NCI-H510A treated with DMSO at 0.1 percent for 48 hours (cell line): ENCODE results near the gene TAS2R60.
"Not testable (repeated sequence)": the region's sequence is repeated elsewhere in the genome, so short reads cannot be mapped to it uniquely, and the experiment has no call there.

Experiments
- DNase-seq: peaks from one replicate; lab custom pipeline; 2025; lab: John Stamatoyannopoulos, UW

TAS2R60 gene

DNA sequence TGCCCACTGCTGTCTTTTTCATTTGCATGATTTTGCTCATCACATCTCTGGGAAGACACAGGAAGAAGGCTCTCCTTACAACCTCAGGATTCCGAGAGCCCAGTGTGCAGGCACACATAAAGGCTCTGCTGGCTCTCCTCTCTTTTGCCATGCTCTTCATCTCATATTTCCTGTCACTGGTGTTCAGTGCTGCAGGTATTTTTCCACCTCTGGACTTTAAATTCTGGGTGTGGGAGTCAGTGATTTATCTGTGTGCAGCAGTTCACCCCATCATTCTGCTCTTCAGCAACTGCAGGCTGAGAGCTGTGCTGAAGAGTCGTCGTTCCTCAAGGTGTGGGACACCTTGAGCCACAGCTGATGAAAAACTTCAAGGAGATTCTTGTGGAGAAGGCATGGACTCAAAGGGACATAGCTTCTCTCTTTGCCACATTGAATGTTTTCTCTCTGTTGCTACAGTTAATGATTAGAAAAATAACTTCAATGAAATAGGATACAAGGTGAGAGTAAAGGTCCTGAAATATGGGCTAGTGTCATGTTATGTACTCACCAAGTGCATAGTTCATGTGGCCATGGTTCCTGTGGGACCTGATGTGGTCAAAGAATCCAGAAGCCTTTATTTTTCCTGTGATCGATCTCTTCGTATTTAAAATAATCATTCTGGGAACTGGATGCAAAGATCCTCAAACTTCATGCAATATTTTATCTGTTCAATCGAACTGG is 970 bp downstream of the TAS2R60 start:
- no peak for DNase-seq

DNA sequence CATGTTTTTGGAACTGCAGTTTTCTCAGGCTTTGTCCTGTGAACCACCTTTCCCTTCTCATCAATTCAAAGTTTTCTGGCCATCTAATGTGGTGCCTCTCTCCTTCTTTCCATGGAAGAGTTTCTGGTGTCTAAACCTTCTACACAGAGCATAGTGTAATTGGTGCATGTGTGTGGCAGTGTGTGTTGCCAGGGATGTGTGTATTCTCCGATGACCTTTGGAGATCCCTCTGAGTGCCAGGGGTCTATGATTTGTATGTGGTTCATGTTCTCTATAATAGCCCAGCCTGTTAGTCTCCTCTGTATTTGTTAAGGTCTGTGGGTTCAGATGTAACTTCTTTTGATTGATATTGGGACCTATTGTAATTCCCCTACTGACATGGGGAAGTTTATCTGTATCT is 1.5 kb downstream of the TAS2R60 start:
- no peak for DNase-seq

DNA sequence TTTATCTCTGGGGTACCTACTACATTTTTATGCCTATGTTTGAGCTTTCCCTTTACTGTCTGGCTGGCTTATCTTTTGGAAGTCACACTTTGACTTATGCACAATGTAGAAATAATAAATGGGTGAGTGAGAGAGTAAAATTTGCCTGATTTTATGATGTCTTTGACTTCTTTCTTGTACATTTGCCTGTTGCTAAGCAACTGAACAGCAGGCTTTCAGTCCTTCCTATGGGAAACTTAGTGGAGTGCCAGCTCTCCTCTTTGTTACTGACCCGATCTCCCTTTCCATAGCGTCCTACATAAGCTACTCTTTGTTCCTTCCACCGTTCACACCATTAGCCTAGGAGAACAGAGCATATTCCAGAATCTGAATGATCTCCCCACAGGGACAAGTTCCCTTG is 4.2 kb downstream of the TAS2R60 start:
- no peak for DNase-seq

DNA sequence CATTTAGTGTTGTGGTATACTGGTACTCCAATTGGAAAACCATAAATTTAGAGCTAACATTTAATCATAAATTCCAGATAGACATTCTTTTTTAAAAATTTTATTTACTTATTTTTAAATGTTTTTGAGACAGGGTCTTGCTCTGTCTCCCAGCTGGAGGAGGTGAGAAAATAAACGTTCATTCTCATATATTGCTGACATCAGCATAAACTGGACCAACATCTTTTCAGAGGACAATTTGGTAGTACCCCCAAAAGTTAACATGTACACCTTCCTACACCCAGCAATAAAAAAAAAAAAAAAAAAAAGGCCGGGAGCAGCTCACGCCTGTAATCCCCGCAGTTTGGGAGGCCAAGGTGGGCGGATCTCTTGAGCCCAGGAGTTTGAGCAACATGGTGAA is 5.2 kb downstream of the TAS2R60 start:
- DNase-seq: no peak

DNA sequence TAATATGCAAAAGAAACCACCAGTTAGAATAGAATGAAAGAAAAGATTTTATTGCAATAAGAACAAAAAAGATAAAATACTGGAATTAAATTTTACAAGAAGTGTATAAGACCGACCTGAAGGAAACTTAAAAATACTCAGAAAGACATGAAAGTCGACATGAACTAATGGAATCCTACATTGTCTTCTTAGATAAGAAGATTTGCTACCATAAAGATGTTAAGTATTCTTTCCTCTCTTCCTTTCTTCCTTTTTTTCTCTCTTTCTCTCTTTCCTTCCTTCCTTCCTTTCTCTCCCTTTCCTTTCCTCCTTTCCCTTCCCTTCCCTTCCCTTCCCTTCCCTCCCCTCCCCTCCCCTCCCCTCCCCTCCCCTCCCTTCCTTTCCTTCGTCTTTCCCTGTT is 6.5 kb downstream of the TAS2R60 start:
- DNase-seq: no peak

DNA sequence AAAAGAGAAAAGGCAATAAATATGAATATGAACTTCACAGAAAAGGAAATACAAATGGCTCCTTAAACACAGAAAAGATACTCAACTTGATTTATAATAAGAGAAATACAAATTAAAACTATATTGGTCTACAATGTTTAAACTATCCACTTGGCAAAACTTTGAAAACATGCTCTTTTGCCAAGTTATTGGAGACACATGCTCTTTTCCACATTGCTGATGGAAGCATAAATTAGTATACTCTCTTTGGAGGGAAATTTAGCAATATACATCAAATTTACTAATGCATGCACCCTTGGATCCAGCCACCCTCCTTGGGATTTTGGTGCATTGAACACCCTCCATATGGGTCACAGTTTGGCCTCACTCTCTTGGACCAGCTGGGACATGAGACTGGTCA is 7.9 kb downstream of the TAS2R60 start:
- DNase-seq: no peak

DNA sequence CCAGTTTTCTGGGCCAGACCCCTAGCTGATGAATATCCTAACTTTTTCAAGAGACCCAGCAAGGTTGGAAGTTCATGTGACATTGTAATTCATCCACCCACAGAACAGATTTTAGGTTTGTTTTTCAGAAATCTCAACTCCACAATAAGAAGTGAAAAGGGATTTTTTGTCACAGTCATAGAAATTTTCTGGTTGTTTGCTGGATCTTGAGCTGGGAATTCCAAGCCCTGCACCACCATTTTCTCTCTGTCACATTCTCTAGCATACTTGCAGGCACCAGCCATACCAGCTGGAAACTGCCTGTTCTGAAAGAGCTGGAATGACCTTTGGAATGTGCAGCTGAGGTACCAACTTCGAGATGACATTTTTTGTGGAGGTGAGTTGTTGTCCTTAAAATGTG is 8.5 kb downstream of the TAS2R60 start:
- DNase-seq: no peak

DNA sequence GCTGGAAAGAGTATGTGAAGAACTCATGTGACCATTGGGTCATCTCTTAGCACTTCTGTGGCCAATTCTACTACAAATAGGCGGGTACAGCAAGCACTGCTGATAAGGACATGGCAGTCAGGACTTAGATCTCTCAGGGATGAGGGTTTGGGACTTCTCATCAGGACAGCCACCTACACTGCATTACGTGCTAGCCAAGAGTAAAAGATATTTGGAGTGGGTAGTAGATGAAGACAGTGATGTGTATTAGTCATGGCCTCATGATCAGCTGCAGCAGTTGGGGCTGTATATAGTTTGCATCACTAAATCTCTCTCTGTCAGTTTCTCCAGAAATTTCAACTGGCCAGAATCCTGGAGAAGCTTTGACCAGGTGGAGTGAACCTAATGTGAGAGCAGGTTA is 9.2 kb downstream of the TAS2R60 start:
- no peak for DNase-seq

DNA sequence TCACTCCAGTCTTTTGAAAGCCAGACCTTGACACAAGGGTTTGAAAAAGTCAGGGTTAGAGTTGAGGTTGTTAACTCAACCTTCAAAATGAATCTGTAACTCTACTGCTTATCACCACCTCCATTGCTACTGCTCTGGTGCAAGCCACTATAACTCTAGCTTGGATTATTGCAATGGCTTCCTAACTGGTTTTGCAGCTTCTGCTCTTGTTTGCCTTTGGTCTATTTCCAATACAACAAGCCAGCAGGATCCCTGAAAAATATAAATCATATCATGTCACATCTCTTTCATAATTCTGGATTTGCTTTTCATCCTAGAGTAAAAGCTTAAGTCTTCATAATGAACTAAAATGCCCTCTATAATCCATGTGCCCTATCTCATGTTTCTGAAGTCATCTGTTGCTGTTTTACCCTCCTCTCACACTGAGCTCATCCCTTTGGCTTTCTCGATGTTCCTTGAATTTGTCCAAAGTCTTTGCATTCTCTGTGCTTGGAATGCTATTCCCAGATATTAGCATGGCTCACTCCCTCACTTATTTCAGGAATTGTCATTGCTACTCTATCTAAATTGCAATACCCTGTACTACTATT is 10.9 kb downstream of the TAS2R60 start:
- no peak for DNase-seq

DNA sequence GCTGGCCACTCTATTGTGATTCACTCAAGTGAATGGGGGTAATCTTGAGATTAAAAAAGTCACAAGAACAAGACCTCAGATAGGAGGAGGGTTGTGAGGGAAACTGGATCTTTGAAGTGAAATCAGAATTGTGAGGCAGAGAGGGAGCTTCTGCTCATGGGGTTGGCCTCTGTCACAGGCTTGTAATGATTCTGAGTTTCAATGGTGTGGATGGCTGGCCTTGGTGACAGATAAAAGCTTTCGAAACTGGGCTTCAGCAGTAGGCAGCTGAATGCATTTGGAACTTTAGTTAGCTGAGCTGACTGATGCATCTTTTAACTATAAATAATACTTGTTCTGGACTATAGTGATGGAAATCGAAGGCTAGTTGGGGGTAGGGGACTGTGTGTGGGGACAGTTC is 12.2 kb downstream of the TAS2R60 start:
- DNase-seq: no peak

DNA sequence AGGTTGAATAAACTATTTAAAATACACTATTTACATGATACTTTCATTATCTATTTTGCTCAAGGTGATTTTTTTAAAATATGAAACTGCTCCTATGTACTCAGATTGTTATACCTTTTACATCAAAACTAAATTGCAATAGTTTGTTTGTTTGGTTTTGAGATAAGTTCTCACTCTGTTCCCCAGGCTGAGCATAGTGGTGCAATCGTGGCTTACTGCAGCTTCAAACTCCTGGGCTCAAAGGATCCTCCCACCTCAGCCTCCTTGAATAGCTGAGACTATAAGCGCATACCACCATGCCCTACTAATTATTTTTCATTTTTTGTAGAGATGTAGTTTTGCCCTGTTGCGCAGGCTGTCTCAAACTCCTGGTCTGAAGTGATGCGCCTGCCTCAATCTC is 12.7 kb downstream of the TAS2R60 start:
- DNase-seq: no peak

DNA sequence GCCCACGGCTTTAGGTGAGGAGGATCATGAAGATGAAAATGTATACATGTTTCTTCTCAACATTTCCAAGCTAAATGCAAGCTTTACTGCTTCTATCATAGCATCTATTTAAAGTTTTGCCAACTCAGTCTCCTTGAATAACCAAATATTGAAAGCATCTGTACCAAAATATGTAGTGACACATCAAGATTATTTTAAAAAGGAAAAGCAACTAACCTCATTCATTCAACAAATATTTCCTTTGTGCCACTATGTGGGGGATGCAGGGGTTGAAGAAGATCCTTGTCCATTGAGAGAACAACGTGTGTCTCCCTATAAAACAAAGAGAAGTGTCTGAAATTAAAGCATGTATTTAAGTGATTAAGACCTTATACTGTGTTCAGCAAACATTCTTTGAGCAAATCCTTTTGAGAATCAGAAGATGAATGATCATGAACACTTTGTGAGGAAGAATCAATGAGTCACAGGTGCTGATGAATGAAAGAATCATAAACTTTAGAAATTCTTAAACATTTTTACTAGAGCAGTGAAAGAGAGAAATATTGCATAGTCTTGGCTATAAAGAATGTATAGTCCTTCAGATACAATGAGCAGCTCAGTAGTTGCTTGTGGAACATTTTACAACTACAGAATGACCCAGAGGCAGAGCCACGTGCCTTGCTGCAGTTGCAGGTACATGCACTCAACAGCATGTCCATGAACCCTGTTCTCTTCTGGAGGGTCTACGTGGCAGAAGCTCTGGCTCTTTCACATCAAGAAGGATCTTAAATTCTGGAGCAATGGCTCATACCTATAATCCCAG is 13.9 kb downstream of the TAS2R60 start:
- no peak for DNase-seq

DNA sequence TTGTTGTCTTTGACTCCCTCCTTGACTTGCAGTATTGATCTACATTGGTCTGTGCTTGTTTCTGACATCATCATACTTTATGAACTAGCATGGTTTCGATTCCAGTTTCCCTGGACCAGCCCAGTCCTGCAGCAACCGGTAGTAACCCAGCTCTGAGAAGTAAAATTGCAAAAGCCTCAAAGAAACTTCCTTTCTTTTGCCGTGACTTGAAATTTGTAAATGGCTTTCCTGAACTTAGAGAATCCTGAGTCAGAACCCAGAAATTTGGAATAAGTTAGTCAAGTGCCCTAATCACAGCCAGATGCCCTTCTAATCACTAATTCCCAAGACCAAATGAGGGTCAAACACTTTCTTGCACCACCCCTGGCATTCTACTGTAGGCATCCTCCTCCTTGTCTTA is 15.0 kb downstream of the TAS2R60 start:
- DNase-seq: no peak

DNA sequence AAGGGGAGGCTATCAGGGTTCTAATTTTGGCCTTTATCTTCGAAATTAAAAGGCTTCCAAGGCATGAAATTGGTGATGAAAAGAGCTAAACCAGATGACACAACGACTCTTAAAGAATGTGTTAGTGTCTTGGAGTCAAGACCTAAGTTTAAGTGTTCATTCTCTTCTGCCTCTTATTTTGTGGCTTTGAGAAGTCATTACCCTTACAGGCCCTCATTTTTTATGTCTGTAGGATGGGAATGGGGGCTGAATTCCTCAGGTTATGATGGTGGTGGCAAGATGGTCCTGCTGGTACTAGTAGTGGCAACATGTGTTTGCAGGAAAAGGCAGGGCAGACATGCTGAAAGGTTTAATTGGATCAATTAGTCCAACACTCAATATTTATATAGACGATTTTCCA is 15.4 kb downstream of the TAS2R60 start:
- DNase-seq: no peak

DNA sequence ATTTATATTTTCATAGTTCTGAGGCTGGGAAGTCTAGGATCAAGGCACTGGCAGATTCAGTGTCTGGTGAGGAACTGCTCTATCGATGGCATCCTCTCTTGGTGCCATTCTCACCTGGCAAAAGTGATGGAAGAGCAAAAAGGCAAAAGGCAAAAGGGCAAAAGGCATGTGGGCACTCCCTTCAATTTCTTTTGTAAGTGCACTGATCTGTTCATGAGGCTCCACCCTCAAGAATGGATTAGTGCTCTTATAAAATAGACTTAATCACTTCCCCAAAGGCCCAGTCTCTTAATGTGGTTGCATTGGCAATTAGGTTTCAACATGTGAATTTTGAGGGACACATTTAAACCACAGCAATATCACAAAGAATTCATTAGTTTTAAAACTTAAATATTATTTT is 16.1 kb downstream of the TAS2R60 start:
- no peak for DNase-seq

DNA sequence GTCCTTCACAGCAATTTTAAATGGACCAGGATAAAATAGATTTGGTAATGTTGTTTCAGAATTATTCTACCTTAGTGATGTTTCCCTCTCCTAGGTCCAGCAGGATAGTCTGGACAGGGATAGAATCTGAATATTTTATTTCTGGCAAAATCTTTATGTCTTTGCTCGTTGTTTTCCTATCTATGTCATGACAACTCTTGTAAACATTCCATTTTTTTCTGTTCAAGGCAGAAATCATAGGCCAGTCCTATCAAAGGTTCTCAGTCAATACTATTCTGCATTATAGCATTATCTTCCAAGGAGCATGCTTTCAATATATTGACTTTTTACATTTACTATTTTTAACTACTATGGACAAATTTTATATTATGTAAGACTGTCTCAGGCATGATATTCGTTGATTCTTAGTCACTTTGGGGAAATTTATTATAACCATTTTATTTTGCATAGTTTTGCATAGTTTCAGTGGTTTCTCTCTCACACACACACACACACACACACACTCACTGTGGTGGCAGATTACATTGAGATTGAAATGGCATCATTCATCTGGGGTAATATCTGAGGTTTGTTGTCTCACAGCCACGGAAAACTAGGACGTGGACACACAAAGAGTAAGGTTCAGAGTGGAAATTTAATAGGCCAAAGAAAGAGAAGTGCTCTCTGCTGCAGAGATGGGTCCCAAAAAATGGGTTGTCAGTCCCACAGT is 17.2 kb downstream of the TAS2R60 start:
- no peak for DNase-seq

DNA sequence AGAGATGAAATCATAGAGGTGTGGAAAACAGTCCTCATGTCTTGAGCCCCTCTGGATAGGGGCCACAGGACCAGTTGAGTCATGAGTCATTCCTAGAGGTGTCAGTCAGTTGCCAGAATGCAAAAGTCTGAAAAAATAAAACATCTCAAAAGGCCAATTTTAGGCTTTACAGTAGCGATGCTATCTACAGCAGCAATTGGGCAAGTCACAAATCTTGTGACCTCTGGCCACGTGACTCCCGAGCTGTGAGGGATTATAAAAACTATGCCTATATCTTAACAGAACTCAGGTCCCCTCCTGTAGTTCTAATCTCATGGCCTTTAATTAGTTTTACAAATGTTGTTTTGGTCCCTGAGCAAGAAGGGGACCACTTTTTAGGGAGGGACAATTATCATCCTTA is 18.8 kb downstream of the TAS2R60 start:
- DNase-seq: no peak

DNA sequence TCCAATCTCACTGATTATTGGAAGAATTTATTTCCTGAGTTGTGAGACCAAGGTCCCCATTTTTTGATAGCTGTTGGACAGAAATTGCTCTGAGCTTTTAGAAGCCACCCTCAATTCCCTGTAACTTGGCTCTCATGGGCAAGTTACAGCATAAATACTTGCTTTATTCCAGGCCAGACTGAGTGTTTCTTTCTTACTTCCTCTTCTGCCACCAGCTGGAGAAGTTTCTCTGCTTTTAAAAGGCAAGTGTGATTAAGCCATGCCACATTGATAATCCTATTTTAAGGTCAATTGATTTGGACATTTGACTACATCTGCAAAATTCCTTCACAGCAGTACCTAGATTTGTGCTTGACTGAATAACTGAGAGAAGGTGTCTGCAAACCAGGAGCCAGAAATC is 20.3 kb downstream of the TAS2R60 start:
- DNase-seq: no peak

DNA sequence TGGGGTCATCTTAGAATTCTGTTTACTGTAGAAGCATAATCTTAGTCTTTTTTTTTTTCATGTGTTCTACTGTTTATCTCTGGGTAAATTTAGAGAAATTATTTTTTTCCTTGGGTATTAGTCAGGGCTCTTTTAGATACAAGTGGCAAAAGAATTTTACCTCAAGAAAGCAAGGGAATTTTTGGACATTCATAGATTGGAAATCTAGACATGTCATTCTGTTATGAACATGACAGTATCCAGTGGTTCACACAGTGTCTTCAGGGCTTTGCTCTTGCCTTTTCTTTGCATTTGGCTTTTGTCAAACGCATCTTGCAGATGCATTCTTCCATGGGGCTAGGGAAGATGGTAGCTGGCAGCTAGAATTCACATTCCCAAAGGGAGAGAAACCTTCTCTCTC is 20.7 kb downstream of the TAS2R60 start:
- DNase-seq: no peak

DNA sequence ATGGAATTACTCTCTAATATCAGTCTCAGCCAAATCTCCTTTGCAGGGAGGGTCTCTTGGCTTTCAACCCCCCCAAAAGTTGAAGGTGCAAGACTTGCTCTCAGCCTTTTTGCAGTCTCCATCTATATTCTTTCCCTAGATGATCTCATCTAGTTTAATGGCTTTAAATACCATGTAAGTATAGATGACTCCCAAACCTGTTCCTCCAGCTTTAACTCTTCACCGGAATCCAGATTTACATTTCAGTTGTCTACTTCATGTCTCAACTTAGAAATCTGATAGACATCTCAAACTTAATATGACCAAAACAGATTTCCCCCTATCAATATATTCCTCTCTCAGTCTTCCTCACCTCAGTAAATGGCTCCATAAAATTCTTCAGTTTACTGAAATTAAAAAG is 24.5 kb downstream of the TAS2R60 start:
- no peak for DNase-seq

DNA sequence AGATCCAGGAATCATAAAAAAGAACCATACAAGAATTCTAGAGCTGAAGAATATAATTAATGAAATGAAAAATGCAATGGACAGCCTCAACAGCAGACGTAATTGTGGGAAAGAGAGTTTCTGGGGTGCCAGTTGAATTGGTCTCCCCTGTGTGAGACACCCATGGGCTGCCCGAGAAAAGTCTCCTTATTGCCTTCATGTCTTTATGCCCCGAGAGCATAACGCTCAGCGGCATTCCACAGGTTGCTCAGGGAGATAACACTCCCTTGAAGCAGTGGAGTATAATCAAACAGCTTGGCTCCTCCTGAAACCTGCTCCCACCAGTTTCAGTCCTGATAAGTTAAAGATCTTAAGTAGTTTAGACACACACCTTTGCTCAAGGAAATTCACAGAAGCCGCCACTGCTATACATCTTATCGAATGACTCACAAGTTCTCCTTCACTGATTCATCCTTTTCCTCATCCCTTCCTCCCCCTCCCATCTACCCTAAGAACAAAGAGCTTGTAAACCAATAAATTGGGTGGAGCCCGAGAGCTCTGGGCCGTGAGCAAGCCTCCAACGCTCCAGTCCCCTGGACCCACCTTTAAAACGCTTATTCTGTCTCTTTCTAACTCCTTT is 28.9 kb downstream of the TAS2R60 start:
- DNase-seq: not testable (repeated sequence)

DNA sequence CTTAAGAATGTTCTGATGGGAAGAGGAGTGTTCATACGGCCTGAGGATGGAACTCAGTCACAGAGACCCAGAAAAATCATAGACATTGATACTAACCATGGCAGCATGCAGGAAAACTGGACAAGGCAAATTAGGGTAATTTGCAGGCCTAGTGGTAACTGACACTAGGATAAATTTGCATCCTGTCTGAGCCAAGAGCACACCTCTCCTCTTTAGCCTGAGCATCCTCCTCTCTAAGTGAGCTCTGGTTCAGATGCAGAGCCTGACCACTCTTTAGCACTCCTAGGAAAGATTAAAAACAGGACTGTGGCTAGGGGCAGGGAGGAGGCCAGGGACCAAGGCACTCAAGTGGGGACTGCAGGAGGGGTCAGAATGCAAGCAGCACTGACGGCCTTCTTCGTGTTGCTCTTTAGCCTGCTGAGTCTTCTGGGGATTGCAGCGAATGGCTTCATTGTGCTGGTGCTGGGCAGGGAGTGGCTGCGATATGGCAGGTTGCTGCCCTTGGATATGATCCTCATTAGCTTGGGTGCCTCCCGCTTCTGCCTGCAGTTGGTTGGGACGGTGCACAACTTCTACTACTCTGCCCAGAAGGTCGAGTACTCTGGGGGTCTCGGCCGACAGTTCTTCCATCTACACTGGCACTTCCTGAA is 34.4 kb downstream of the TAS2R60 start, which contains the start of gene TAS2R41:
Gene TAS2R41 (plus strand): TSS at position 373 of the 650 bp plus-strand sequence. CDS start 0 bp downstream, at position 373.
- DNase-seq: no peak
